Testis (tissue), 3 donors: ENCODE results near the gene FRRS1L. TPM values are rescaled to one million over a fixed set of nuclear protein-coding genes. Genes with fewer than 3 reads are reported as not detected.

Experiments
- DNase-seq: peaks from one replicate; pipeline ENCODE4 v3.0.0-alpha.2; 2019
- H3K27ac ChIP-seq, 2 donors: fragments of 200-600 bp; sonication (generic); one replicate each; pipeline ENCODE4 v1.5.1; 2019
- H3K27me3 ChIP-seq: fragments of 200-600 bp; sonication (generic); one replicate; pipeline ENCODE4 v1.5.1; 2019
- H3K36me3 ChIP-seq: fragments of 200-600 bp; sonication (generic); one replicate; pipeline ENCODE4 v1.5.1; 2017; ENCODE audit warnings: low read depth; ENCODE audit errors: missing control alignments
- H3K4me1 ChIP-seq: fragments of 200-600 bp; sonication (generic); one replicate; pipeline ENCODE4 v1.5.1; 2019
- H3K4me3 ChIP-seq, 2 donors: fragments of 200-600 bp; sonication (generic); one replicate each; pipeline ENCODE4 v1.5.1; 2017 to 2019
- H3K9me3 ChIP-seq: fragments of 200-600 bp; sonication (generic); one replicate; pipeline ENCODE4 v1.5.1; 2017
- POLR2A ChIP-seq: fragments of 450-650 bp; IDR thresholded peaks from one replicate; pipeline ENCODE4 v1.6.1; 2017; ENCODE audit warnings: antibody characterized with exemption, mild to moderate bottlenecking, moderate library complexity
- WGBS, 2 donors: methylation state at CpG; one replicate each; pipeline ENCODE4 v1.1.5; 2018; 5-methylcytosine and 5-hydroxymethylcytosine counted together
- intact Hi-C: fragments of 100-400 bp; cut with DNase I; formaldehyde crosslinking; loops from one replicate; pipeline ENCODE4 v1.15.1; 2023; ENCODE audit warnings: low total_unique reads
- polyA plus RNA-seq: library from polyadenylated mRNA; stranded (reverse); fragments of 350-450 nt; fragmentation: Illumina TruSeq; extraction: RNeasy Lipid Tissue Mini Kit (QIAGEN cat#74804); gene quantifications from one replicate; pipeline ENCODE4 v1.2.3, GENCODE V29; 2014; ENCODE audit warnings: low read depth, low replicate concordance; ENCODE audit not compliant: insufficient read depth
- total RNA-seq, 2 donors: library from RNA; depleted of rRNA; stranded (reverse); fragments of >200 nt; gene quantifications; one replicate each; pipeline ENCODE4 v1.2.3, GENCODE V29; 2016
- TF ChIP-seq, protein P1 (sequence below), 3 experiments: fragments of 450-650 bp in 2 of 3; fragments of 200-600 bp in 1 of 3; sonication (generic) in 1 of 3; IDR thresholded peaks; one replicate each; pipeline ENCODE4 v1.5.1; 2016 to 2019; ENCODE audit warnings: antibody characterized with exemption in 3 of 3, mild to moderate bottlenecking in 2 of 3, moderate library complexity in 1 of 3

Gene FRRS1L
- total and polyA plus RNA-seq, 3 donors from 2014 or later: 5.3 to 9.3 (median 6.0) TPM

DNA sequence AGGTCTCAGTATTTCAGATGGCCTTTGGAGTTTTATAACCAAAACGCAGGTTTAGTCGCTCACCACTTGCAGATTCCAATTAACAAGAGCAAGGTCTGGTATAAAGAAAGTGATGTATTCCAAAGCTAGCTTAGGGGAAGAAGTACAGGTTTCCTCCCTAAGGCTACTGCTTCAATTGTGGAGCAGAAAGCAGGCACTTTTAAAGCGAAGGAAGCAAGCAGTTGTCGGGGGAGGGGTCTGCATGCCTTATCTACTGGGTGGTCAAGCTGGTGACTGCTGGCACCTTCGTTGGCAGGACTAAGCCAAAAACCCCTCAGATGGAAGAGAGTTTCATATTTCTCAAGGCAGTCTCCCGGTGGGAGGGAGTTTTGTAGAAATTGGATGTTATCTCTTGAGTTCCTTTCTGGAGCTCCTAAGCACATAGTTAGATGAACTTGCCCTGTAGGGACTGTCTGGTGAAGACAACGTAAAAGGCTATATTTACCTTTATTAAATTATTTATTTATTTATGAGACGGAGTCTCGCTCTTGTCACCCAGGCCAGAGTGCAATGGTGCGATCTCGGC, 45.7 kb downstream of the FRRS1L start:
- peaks cover 6% of the 10 kb centered on the region for H3K4me1 ChIP-seq
- H3K27me3 ChIP-seq: no peaks in the 10 kb centered on the region
- no peak overlapping the region for H3K4me3 ChIP-seq
- TF ChIP-seq, protein P1, sequence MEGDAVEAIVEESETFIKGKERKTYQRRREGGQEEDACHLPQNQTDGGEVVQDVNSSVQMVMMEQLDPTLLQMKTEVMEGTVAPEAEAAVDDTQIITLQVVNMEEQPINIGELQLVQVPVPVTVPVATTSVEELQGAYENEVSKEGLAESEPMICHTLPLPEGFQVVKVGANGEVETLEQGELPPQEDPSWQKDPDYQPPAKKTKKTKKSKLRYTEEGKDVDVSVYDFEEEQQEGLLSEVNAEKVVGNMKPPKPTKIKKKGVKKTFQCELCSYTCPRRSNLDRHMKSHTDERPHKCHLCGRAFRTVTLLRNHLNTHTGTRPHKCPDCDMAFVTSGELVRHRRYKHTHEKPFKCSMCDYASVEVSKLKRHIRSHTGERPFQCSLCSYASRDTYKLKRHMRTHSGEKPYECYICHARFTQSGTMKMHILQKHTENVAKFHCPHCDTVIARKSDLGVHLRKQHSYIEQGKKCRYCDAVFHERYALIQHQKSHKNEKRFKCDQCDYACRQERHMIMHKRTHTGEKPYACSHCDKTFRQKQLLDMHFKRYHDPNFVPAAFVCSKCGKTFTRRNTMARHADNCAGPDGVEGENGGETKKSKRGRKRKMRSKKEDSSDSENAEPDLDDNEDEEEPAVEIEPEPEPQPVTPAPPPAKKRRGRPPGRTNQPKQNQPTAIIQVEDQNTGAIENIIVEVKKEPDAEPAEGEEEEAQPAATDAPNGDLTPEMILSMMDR (IDR thresholded peaks at IDR 0.05): no peak
- no peak for TF ChIP-seq POLR2A
- intact Hi-C loops: no loop called here
- no peak overlapping the region for H3K27ac ChIP-seq
- H3K9me3 ChIP-seq: no peaks in the 10 kb centered on the region
- no peaks in the 10 kb centered on the region for H3K36me3 ChIP-seq
- DNase-seq: no peak
- WGBS, 2 donors: 70 to 74% methylated on average over 11 of the region's 11 CpGs

DNA sequence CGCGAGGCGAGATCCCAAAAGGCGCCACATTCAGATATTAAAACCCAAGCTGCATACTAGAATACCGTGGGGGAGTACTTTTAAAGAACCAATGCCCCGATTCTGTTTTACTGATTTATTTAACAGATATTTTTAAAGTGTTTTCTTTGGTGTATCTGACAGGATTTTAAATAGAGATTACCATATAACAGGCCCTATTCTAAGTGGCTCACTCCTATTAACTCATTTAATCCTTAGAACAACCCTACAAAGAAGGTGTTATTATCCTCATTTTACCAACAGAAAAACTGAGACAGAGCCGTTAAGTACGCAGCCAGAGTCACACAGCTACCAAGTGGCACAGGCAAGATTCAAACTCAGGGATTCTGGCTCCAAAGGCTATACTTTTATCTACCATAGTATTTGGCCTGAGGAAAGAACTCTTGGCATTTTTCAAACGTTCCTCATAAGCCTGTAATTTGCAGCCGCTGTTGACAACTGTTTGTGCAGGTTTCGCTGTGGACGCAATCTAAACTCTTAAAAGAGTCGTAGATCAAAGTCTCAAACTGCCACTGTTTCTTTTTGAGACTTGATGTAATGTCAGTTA, 46.8 kb downstream of the FRRS1L start:
- H3K27ac ChIP-seq: no peak overlapping the region
- intact Hi-C loops: no loop called here
- TF ChIP-seq POLR2A: no peak
- TF ChIP-seq, protein P1 (IDR thresholded peaks at IDR 0.05): no peak
- H3K9me3 ChIP-seq: no peaks in the 10 kb centered on the region
- no peaks in the 10 kb centered on the region for H3K36me3 ChIP-seq
- 22 to 23% methylated on average over 13 of the region's 13 CpGs for WGBS, 2 donors
- H3K27me3 ChIP-seq: no peaks in the 10 kb centered on the region
- no peak for DNase-seq
- H3K4me3 ChIP-seq: peak overlapping the region; percentile 74 to 93
- H3K4me1 ChIP-seq: peaks cover 12% of the 10 kb centered on the region

DNA sequence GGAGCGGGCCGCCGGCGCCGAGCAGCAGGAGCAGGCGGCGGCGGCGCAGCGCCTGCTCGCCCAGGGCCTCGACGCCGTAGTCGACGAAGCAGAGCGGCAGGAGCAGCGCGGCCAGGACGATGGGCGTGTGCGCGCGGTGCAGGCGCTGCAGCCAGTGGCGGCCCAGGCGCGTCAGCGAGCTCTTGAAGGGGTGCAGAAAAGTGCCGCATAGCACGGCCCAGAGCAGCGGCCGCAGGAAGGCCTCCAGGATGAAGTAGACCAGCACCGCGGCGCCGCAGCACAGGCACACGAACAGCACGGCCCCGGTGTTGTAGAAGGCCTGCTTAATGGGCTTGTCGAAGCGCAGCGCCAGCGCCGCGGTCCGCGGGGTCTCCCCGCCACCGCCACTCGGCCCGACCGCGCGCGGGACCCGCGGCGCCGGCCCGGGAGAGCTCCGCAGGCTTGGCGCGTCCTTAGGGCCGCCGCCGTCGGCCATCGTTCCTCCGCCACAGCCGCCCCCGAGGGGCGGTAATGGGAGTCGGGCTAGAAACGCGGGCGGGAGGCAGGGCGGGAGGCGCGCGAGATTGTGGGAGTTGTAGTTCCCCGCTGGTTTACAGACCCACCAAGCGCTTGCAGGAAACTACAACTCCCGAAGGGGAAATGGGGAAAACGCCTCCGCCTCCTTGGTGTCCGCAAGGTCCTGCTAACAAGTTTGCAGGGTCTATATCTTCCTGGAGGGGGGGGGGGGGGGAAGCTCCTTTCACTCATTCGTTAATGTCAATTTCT, 47.4 kb downstream of the FRRS1L start, which contains the start of gene TMEM245:
Gene TMEM245, minus strand, starts transcription at position 509 of the 765 bp plus-strand sequence. Its CDS starts 34 bp downstream, at position 475.
- Histone ChIP-seq H3K4me3 (peak within 1 kb of the TSS; percentile 74 to 93), H3K9me3 (no peaks in the 10 kb centered on the region), H3K27ac (peak within 1 kb of the TSS; percentile 48 to 95), H3K27me3 (no peaks in the 10 kb centered on the region), H3K36me3 (no peaks in the 10 kb centered on the region), H3K4me1 (peaks cover 19% of the 10 kb centered on the region)
- peak; percentile 99 for DNase-seq
- WGBS, 2 donors: 1% methylated on average over 7 to 25 of the region's 88 CpGs
- TF ChIP-seq, protein P1 (IDR thresholded peaks at IDR 0.05): no peak
- TF ChIP-seq POLR2A: peak; percentile 84
- intact Hi-C loops: no loop called here

DNA sequence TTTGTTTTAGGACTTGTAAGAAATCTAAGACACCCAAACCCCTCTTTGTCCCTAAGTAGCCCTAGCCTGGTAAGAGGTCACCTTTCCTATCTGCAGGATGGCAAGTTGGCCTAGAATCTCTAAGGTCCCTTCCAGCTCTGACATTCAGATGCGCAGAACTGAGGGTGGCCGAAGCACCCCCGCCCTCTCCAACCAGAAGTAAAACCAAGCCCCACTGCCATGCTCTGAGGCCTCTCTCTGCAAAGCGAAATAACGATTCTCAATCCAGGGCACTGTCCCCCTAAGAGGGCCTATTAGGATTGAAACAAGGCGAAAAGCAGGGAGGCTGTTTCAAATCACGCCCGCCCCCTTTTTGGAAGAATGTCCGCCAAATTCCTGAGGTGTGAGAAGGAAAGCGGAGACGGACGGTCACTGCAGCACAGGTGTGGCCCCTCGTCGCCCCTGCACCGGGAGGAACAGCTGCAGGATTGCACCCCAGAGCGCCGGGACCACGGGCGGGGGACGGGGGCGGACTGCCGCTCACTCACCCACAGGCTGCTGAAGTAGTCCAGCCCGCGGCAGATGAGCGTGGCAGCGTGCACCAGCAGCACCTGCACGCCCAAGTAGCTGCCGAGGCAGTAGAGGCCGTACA, 48.1 kb downstream of the FRRS1L start:
- Histone ChIP-seq H3K36me3 (no peaks in the 10 kb centered on the region), H3K9me3 (no peaks in the 10 kb centered on the region), H3K27ac (peak overlapping the region; percentile 48 to 95), H3K27me3 (no peaks in the 10 kb centered on the region), H3K4me3 (peak overlapping the region; percentile 74 to 93), H3K4me1 (peaks cover 26% of the 10 kb centered on the region)
- peak; percentile 30 for DNase-seq
- 0 to 3% methylated on average over 8 to 24 of the region's 29 CpGs for WGBS, 2 donors
- TF ChIP-seq POLR2A: no peak
- TF ChIP-seq, protein P1 (IDR thresholded peaks at IDR 0.05): no peak
- intact Hi-C loops: no loop called here
